Spleen (tissue), 11 donors: ENCODE results near the gene CACNA2D1. TPM values are rescaled to one million over a fixed set of nuclear protein-coding genes. Genes with fewer than 3 reads are reported as not detected.
"Not testable (repeated sequence)": the region's sequence is repeated elsewhere in the genome, so short reads cannot be mapped to it uniquely, and the experiment has no call there.

Experiments used
- DNase-seq: peaks from one replicate; pipeline ENCODE4 v3.0.0-alpha.2; 2020
- H3K27ac ChIP-seq, 8 donors: fragments of 200-600 bp; sonication (generic) in 7 of 8; 1 replicate in 4 of 8; 2 replicates in 4 of 8; pipeline versions ENCODE4 v1.5.0 to v1.8.0; 2016 to 2021; ENCODE audit warnings: inconsistent platforms in 4 of 8, mild to moderate bottlenecking in 4 of 8, moderate library complexity in 1 of 8
- H3K27me3 ChIP-seq, 7 donors: fragments of 200-600 bp; sonication (generic) in 6 of 7; replicated peaks in 1 of 7; 1 replicate in 4 of 7; 2 replicates in 3 of 7; pipeline versions ENCODE4 v1.5.0 to v1.8.0; 2016 to 2021; ENCODE audit warnings: inconsistent platforms in 3 of 7, mild to moderate bottlenecking in 1 of 7
- H3K36me3 ChIP-seq, 6 donors: fragments of 200-600 bp; sonication (generic) in 5 of 6; 1 replicate in 4 of 6; 2 replicates in 2 of 6; pipeline versions ENCODE4 v1.5.0 to v1.8.0; 2016 to 2021; ENCODE audit warnings: inconsistent platforms in 2 of 6
- H3K4me1 ChIP-seq, 6 donors: fragments of 200-600 bp; sonication (generic) in 5 of 6; 1 replicate in 3 of 6; 2 replicates in 3 of 6; pipeline versions ENCODE4 v1.5.0 to v1.8.0; 2016 to 2021; ENCODE audit warnings: inconsistent platforms in 3 of 6
- H3K4me3 ChIP-seq, 8 donors: fragments of 200-600 bp; sonication (generic) in 7 of 8; 1 replicate in 4 of 8; 2 replicates in 4 of 8; pipeline versions ENCODE4 v1.5.0 to v1.8.0; 2016 to 2021; ENCODE audit warnings: inconsistent platforms in 4 of 8, mild to moderate bottlenecking in 4 of 8, moderate library complexity in 2 of 8
- H3K9me3 ChIP-seq, 8 donors: fragments of 200-600 bp; sonication (generic) in 7 of 8; 1 replicate in 4 of 8; 2 replicates in 4 of 8; pipeline versions ENCODE4 v1.5.0 to v1.8.0; 2016 to 2021; ENCODE audit warnings: inconsistent platforms in 4 of 8
- POLR2A ChIP-seq, 3 donors: fragments of 450-650 bp; IDR thresholded peaks; one replicate each; pipeline ENCODE4 v1.5.1; 2017; ENCODE audit warnings: antibody characterized with exemption in 3 of 3, mild to moderate bottlenecking in 1 of 3
- POLR2AphosphoS5 ChIP-seq, 3 donors: sonication (generic); formaldehyde crosslinking; IDR thresholded peaks; one replicate each; pipeline ENCODE4 v1.5.1; 2017; ENCODE audit warnings: antibody characterized with exemption in 3 of 3
- WGBS, 5 donors: extraction: QIAGEN DNeasy Blood & Tissue Kit in 3 of 5; methylation state at CpG; one replicate each; pipeline versions ENCODE4 v1.1.5 to v1.1.7; 2013 to 2018; 5-methylcytosine and 5-hydroxymethylcytosine counted together
- intact Hi-C: fragments of 100-400 bp; cut with DNase I; formaldehyde crosslinking; loops from one replicate; pipeline ENCODE4 v1.15.0; 2023; ENCODE audit warnings: low total_unique reads
- polyA plus RNA-seq, 3 donors: library from polyadenylated mRNA; stranded (reverse); fragments of 200-250 nt; gene quantifications; one replicate each; pipeline ENCODE4 v1.2.1, GENCODE V29; 2013
- total RNA-seq, 7 donors: library from RNA; depleted of rRNA in 3 of 7; stranded (reverse); fragments of >200 nt in 3 of 7; fragmentation: NEBNext Ultra II Directional in 4 of 7; extraction: Animal tissue kit (Norgen Biotek cat#: 25700) in 4 of 7; gene quantifications; one replicate each; pipeline versions ENCODE4 v1.1.0 to v1.2.1, GENCODE V29; 2016 to 2021
- TF ChIP-seq, protein P1 (sequence below), 11 experiments: fragments of 200-600 bp in 7 of 11; fragments of 450-650 bp in 4 of 11; sonication (generic) in 4 of 11; IDR thresholded peaks in 8 of 11; conservative IDR thresholded peaks in 3 of 11; 1 replicate in 7 of 11; 2 replicates in 4 of 11; pipeline versions ENCODE4 v1.4.0 to v1.8.0; 2016 to 2021; ENCODE audit warnings: antibody characterized with exemption in 11 of 11, inconsistent platforms in 4 of 11, mild to moderate bottlenecking in 1 of 11
- donor health status: healthy with polysubstance abuse.
- donor health status: DM: no; HTN: no; CAD: no; lungs with moderate emphysema.
- donor health status: DM: no; HTN: no; CAD: no.
- donor health status: Bipolar disorder and iron deficiency.
- donor health status: healthy.
- donor health status: DM: no; HTN: no; CAD: no.
- donor health status: DM: yes; HTN: yes; CAD: no.

The CACNA2D1 gene
- total and polyA plus RNA-seq, 10 donors = 1.7 to 24.0 (median 15.2) TPM

DNA sequence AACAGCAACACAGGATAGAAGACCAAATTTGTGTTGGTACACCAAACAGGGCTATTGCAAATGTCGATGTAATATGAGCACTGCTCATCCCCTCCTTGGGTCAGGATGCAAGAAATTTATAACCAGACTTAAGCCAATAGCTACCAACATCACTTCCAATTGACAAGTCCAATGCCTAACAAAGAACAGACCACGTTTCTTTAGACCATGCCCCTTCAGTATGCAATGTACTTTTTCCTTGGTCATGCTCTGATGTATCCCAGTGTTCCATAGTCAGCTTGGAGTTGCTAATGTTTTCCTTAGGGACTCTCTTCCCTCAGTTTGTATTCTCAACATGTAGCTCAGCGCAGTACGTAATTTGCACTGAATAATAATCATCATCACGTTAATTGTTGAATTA, 7.8 kb downstream of the CACNA2D1 start:
- 87 to 90% (median 88%) methylated on average over 5 of the region's 5 CpGs for WGBS, 5 donors
- Histone ChIP-seq H3K27me3 (peaks cover 0 to 10% (median 0%) of the 10 kb centered on the region in 7 donors), H3K27ac (no peak overlapping the region), H3K36me3 (no peaks in the 10 kb centered on the region), H3K9me3 (no peaks in the 10 kb centered on the region), H3K4me1 (peaks cover 0 to 6% (median 0%) of the 10 kb centered on the region in 6 donors), H3K4me3 (no peak overlapping the region)
- no peak for DNase-seq
- TF ChIP-seq POLR2AphosphoS5 (IDR thresholded peaks at IDR 0.05) (no peak), POLR2A (IDR thresholded peaks at IDR 0.05) (no peak)
- TF ChIP-seq, protein P1, sequence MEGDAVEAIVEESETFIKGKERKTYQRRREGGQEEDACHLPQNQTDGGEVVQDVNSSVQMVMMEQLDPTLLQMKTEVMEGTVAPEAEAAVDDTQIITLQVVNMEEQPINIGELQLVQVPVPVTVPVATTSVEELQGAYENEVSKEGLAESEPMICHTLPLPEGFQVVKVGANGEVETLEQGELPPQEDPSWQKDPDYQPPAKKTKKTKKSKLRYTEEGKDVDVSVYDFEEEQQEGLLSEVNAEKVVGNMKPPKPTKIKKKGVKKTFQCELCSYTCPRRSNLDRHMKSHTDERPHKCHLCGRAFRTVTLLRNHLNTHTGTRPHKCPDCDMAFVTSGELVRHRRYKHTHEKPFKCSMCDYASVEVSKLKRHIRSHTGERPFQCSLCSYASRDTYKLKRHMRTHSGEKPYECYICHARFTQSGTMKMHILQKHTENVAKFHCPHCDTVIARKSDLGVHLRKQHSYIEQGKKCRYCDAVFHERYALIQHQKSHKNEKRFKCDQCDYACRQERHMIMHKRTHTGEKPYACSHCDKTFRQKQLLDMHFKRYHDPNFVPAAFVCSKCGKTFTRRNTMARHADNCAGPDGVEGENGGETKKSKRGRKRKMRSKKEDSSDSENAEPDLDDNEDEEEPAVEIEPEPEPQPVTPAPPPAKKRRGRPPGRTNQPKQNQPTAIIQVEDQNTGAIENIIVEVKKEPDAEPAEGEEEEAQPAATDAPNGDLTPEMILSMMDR (IDR thresholded peaks at IDR 0.05 in 8 of 11, conservative IDR thresholded peaks at IDR 0.05 in 3 of 11) = no peak
- intact Hi-C loops = no loop called here

DNA sequence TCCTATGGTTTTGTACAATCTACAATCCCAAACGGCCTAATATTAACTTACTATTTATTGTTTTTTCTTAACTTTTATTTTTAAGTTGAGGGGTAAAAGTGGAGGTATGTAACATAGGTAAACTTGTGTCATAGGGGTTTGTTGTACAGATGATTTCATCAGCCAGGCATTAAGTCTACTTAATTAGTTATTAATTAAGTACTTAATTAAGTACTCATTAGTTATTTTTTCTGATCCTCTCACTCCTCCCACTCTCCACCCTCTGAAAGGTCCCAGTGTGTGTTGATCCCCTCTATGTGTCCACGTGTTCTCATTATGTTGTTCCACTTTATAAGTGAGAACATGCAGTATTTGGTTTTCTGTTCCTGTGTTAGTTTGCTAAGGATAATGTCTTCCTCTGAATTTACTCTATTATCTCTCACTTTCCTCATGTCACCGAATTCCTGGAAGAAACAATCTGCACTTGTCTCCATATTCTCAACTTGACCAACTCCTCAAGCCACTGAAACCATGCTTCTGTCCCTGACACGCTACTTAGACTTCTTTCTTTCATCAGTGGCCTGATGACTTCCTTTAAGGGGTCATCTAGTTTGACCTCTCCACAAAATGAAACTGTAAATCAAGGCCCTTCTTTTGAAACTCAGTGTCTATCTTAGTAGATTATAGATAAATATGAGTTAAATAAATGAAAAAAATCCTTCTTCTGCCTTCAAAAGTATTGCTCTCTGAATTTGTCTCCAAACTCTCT, 9.1 kb downstream of the CACNA2D1 start:
- Histone ChIP-seq H3K27me3 (no peaks in the 10 kb centered on the region), H3K27ac (no peak overlapping the region), H3K36me3 (no peaks in the 10 kb centered on the region), H3K4me3 (no peak overlapping the region), H3K4me1 (no peaks in the 10 kb centered on the region), H3K9me3 (no peaks in the 10 kb centered on the region)
- TF ChIP-seq, protein P1 (IDR thresholded peaks at IDR 0.05 in 8 of 11, conservative IDR thresholded peaks at IDR 0.05 in 3 of 11) = no peak
- TF ChIP-seq POLR2A (IDR thresholded peaks at IDR 0.05) (no peak), POLR2AphosphoS5 (IDR thresholded peaks at IDR 0.05) (no peak)
- 65 to 83% (median 75%) methylated on average over 4 of the region's 4 CpGs for WGBS, 5 donors
- intact Hi-C loops = no loop called here
- no peak for DNase-seq

DNA sequence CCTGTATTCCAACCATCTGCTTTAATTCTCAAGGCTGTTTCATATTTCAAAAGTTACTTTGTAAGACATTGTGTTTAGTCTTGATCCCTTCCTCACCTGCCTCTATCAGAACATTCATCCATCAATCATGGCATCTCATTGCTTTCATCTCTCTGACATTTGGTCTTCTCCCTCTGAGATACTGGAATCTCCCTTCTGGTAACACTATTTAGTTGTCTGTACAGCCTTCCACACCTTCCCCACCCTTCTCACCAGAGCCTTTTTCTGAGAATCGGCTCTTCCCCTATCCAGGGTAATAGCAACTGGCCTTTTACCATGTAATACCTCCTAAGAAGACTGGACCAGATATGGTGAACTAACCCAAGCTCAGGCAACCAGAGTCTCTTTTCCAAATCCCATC, 10.1 kb downstream of the CACNA2D1 start:
- TF ChIP-seq POLR2AphosphoS5 (IDR thresholded peaks at IDR 0.05) = no peak
- H3K4me1 ChIP-seq = no peaks in the 10 kb centered on the region
- no peaks in the 10 kb centered on the region for H3K9me3 ChIP-seq
- no peak for DNase-seq
- no peak overlapping the region for H3K4me3 ChIP-seq
- intact Hi-C loops = no loop called here
- no peaks in the 10 kb centered on the region for H3K27me3 ChIP-seq
- WGBS, 5 donors = 79 to 95% (median 91%) methylated on average over 1 of the region's 1 CpG
- no peaks in the 10 kb centered on the region for H3K36me3 ChIP-seq
- H3K27ac ChIP-seq = no peak overlapping the region

DNA sequence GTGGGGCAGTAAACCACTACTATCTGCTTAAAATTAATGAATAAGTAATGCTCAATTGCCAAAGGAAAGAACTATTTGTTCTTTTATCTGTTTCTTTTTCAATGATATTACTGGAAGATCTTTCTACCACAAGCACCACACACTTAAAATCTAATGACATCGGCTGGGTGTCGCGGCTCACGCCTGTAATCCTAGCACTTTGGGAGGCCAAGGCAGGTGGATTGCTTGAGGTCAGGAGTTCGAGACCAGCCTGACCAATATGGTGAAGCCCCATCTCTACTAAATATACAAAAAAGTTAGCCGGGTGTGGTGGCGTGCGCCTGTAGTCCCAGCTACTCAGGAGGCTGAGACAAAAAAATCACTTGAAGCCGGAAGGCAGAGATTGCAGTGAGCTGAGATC, 10.8 kb downstream of the CACNA2D1 start:
- H3K4me1 ChIP-seq, H3K9me3 ChIP-seq, H3K36me3 ChIP-seq, H3K27ac ChIP-seq, intact Hi-C loops, DNase-seq, H3K4me3 ChIP-seq, H3K27me3 ChIP-seq: not testable (repeated sequence)
- 88 to 96% (median 93%) methylated on average over 9 of the region's 9 CpGs for WGBS, 5 donors

DNA sequence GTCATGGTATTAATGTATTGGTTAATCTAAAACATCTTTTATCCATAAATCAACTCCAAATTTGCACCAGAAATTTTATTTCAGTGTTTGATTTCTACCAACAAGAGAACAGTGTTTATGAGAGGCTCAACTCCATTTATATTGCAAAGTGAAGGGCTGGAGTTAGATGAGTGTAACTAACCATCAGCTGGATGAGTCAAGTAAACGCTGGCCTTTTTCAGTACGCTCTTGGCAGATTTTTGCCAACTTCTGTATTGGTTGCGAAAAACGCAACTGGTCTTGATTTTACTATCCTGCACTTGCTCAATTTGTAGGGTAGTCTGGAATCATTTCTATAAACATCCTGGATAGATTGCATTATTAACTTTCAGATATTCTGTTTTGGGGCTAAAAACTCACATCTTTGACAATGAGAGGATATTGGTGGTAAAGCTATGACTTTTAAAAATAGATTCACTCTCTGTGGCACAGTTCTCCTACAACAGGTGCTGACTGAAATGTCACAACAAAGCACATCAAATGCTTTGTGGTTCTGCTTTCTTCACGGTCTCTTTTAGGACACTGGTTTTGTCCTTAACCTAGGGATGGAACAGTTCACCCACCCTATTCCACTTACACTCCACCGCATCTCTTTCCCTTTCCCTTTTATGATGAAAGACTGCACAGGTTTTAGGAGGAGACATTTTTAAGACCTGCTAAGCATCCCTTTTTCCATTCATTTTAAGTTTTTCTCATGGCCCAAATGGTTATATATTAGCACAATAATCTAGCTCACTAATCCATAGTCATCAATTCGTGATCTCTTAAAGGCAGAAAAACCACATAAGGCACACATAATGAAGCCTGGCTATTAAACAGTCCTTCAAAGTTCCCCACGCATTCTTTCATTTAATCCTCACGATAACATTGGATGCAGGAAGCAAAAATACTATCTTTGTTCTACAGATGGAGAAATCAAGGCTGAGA, 12.8 kb downstream of the CACNA2D1 start:
- Histone ChIP-seq H3K9me3 (no peaks in the 10 kb centered on the region), H3K4me1 (no peaks in the 10 kb centered on the region), H3K36me3 (no peaks in the 10 kb centered on the region), H3K27me3 (no peaks in the 10 kb centered on the region), H3K4me3 (no peak overlapping the region), H3K27ac (no peak overlapping the region)
- no peak for DNase-seq
- TF ChIP-seq POLR2A (IDR thresholded peaks at IDR 0.05) (no peak), POLR2AphosphoS5 (IDR thresholded peaks at IDR 0.05) (no peak)
- TF ChIP-seq, protein P1 (IDR thresholded peaks at IDR 0.05 in 8 of 11, conservative IDR thresholded peaks at IDR 0.05 in 3 of 11) = no peak
- intact Hi-C loops = no loop called here
- 74 to 88% (median 76%) methylated on average over 9 of the region's 9 CpGs for WGBS, 5 donors
